Pancreas (tissue), 10 donors: Measurements from ENCODE around the gene TIAM1. TPM values are rescaled to one million over a fixed set of nuclear protein-coding genes. Genes with fewer than 3 reads are reported as not detected.

ENCODE experiments used
- ATAC-seq, 4 donors: fragments of 200-7000 bp; cut with Tn5 transposase; one replicate each; pipeline versions ENCODE4 v1.8.0 to v1.9.1; 2020; ENCODE audit warnings: mild to moderate bottlenecking in 4 of 4, moderate library complexity in 4 of 4
- DNase-seq, 6 donors: peaks; one replicate each; pipeline ENCODE4 v3.0.0-alpha.2; 2020
- FAIRE-seq: peaks from 2 replicates; lab custom pipeline; 2012; peaks lifted over from hg19 to GRCh38; lab: Jason Lieb, UNC
- H3K27ac ChIP-seq, 4 donors: fragments of 200-600 bp; sonication (generic); 1 replicate in 3 of 4; 2 replicates in 1 of 4; pipeline versions ENCODE4 v1.5.0 to v1.8.0; 2020
- H3K27me3 ChIP-seq, 4 donors: fragments of 200-600 bp; one replicate each; pipeline ENCODE4 v1.8.0; 2021
- H3K36me3 ChIP-seq, 3 donors: fragments of 200-600 bp; sonication (generic) in 1 of 3; one replicate each; pipeline versions ENCODE4 v1.5.0 to v1.8.0; 2020 to 2021
- H3K4me1 ChIP-seq, 3 donors: fragments of 200-600 bp; one replicate each; pipeline ENCODE4 v1.8.0; 2021
- H3K4me3 ChIP-seq, 4 donors: fragments of 200-600 bp; sonication (generic) in 2 of 4; one replicate each; pipeline versions ENCODE4 v1.5.0 to v1.8.0; 2020 to 2021
- H3K9me3 ChIP-seq, 4 donors: fragments of 200-600 bp; one replicate each; pipeline ENCODE4 v1.8.0; 2021
- CTCF ChIP-seq, 4 donors: fragments of 200-600 bp; sonication (generic) in 3 of 4; IDR thresholded peaks; one replicate each; pipeline versions ENCODE4 v1.5.0 to v1.8.0; 2021; ENCODE audit warnings: antibody characterized with exemption in 4 of 4
- WGBS, 2 donors: extraction: QIAGEN DNeasy Blood & Tissue Kit; methylation state at CpG; one replicate each; pipeline ENCODE4 v1.1.7; 2013; 5-methylcytosine and 5-hydroxymethylcytosine counted together
- intact Hi-C, 3 donors: fragments of 100-400 bp; cut with DNase I; formaldehyde crosslinking; loops; one replicate each; pipeline versions ENCODE4 v1.11.1 to v1.14.2; 2022
- polyA plus RNA-seq, 2 donors: library from polyadenylated mRNA; stranded (reverse); fragments of 200-250 nt; gene quantifications; one replicate each; pipeline ENCODE4 v1.2.3, GENCODE V29; 2013
- total RNA-seq, 6 donors: library from RNA; stranded (reverse); fragmentation: NEBNext Ultra II Directional in 4 of 6; extraction: Animal tissue kit (Norgen Biotek cat#: 25700) in 4 of 6; gene quantifications; one replicate each; pipeline versions ENCODE4 v1.2.1 to v1.2.4, GENCODE V29; 2021 to 2023
- donor health status: healthy with polysubstance abuse.
- donor health status: DM: no; HTN: no; CAD: no; lungs with moderate emphysema.
- donor health status: DM: no; HTN: no; CAD: no.
- donor health status: control.
- donor health status: control.
- donor health status: Bipolar disorder and iron deficiency.
- donor health status: DM: yes; HTN: yes; CAD: no.
- donor health status: DM: no; HTN: no; CAD: no.
- donor health status: DM: no; HTN: no; CAD: no.
- donor health status: DM: yes; HTN: yes; CAD: no.

Gene TIAM1
- total and polyA plus RNA-seq, 8 donors = 1.7 to 7.7 (median 4.0) TPM

- FAIRE-seq (no peak), DNase-seq (no peak), ATAC-seq (no peak)
- Histone ChIP-seq H3K27ac (no peak overlapping the region), H3K27me3 (no peaks in the 10 kb centered on the region), H3K36me3 (no peaks in the 10 kb centered on the region), H3K9me3 (no peaks in the 10 kb centered on the region), H3K4me3 (no peak overlapping the region), H3K4me1 (no peaks in the 10 kb centered on the region)
- no peak for TF ChIP-seq CTCF (IDR thresholded peaks at IDR 0.05)
- 28 to 33% methylated on average over 6 of the region's 6 CpGs for WGBS, 2 donors
- intact Hi-C loops = loop anchor here in 2 of 3 donors (10.0 kb wide), 3 partner anchors 740 to 1040 kb away; partner anchors contain the start of genes KRTAP23-1 (in 1 of the 2) and KRTAP27-1 (in 1 of the 2)
Measured at GRCh38 chr21:31084689-31085088, 259.4 kb downstream of the TIAM1 start.

DNA sequence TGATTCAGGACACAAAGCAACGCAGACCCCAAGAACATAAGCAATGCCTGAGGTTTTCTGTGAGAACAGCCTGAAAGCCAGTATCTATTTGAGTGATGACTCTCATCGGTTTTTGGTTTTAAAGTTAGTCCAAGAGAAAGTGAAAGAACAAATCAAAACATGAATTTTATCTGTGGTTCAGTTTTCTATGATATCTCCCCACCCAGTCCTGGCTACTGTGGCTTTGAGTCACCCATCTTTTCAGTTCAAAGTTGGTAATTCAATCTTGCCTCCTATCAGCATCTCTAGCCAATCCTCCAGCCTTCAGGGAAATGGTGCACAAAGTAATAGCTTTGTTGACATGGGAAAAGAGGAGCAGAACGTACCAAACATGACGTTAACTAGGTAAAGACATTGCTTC lies 265.3 kb downstream of the TIAM1 start:
- no peaks in the 10 kb centered on the region for H3K27me3 ChIP-seq
- no peaks in the 10 kb centered on the region for H3K4me1 ChIP-seq
- FAIRE-seq = no peak
- no peaks in the 10 kb centered on the region for H3K36me3 ChIP-seq
- intact Hi-C loops = no loop called here
- no peak for DNase-seq
- no peak for TF ChIP-seq CTCF (IDR thresholded peaks at IDR 0.05)
- H3K27ac ChIP-seq = no peak overlapping the region
- WGBS, 2 donors = 40 to 51% methylated on average over 4 of the region's 4 CpGs
- ATAC-seq = no peak
- H3K9me3 ChIP-seq = no peaks in the 10 kb centered on the region
- H3K4me3 ChIP-seq = no peak overlapping the region

DNA sequence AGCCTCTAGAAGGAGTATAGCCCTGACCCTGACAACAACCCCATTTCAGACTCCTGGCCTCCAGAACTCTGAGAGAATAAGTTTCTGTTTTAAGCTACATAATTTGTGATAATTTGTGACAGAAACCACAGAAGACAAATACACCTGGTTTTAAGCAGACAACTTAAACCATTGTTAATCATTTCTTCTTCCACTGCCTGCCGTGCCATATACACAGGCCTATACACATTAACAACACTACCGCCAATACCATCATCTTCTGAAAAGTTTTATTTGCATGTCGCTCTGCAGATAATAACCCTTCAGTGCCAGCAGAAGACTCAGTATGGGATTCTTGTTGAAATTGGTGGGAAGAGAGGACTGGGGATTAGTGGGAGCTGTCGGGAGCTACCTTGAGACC lies 265.8 kb downstream of the TIAM1 start:
- Histone ChIP-seq H3K9me3 (no peaks in the 10 kb centered on the region), H3K4me1 (no peaks in the 10 kb centered on the region), H3K4me3 (no peak overlapping the region), H3K36me3 (no peaks in the 10 kb centered on the region), H3K27ac (no peak overlapping the region), H3K27me3 (no peaks in the 10 kb centered on the region)
- no peak for TF ChIP-seq CTCF (IDR thresholded peaks at IDR 0.05)
- intact Hi-C loops = no loop called here
- ATAC-seq = no peak
- WGBS, 2 donors = 73 to 79% methylated on average over 4 of the region's 4 CpGs
- no peak for DNase-seq
- no peak for FAIRE-seq

DNA sequence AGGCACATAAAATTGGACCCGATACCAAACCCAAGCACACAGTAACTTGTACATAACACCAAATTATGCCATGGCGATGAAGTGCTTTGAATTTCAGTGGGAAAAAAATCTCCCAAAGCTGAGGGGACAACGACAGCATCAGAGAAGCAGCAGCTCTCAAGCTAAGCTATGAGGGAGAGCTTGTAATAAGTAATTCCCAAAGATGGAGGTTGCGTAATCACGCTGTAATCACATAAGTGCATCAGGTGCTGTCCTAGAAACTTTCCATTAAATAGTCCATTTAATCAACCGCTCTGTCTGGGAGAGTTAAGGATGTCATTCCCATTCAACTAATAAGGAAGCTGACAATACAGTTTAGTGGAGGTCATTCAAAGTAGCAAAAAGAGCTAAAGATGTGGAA lies 268.2 kb downstream of the TIAM1 start:
- Histone ChIP-seq H3K4me3 (no peak overlapping the region), H3K27me3 (no peaks in the 10 kb centered on the region), H3K4me1 (no peaks in the 10 kb centered on the region), H3K36me3 (no peaks in the 10 kb centered on the region), H3K9me3 (no peaks in the 10 kb centered on the region), H3K27ac (no peak overlapping the region)
- WGBS, 2 donors = 74 to 84% methylated on average over 6 of the region's 6 CpGs
- FAIRE-seq = no peak
- no peak for TF ChIP-seq CTCF (IDR thresholded peaks at IDR 0.05)
- ATAC-seq = no peak
- DNase-seq = no peak
- intact Hi-C loops = no loop called here

DNA sequence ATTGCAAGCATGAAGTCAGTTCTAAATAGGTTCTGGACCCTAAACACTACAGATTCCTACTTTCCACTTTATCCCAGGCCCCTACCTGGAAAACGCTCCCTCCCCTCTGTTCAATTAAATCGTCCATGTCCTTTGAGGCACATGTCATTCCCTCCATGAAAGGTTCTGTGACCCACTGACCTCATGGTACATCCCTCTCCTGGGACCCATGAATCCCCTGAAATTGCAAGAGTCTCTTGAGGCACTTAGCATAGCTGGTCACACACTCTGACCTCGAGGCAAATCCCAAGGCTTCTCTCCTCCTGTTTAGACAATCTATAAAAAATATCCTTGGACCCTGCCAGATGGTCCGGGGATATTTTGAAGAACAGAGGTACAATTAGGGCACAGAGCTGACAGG lies 271.5 kb downstream of the TIAM1 start:
- no peaks in the 10 kb centered on the region for H3K4me1 ChIP-seq
- TF ChIP-seq CTCF (IDR thresholded peaks at IDR 0.05) = no peak
- ATAC-seq = no peak
- no peak for DNase-seq
- no peaks in the 10 kb centered on the region for H3K27me3 ChIP-seq
- FAIRE-seq = no peak
- no peak overlapping the region for H3K4me3 ChIP-seq
- H3K36me3 ChIP-seq = no peaks in the 10 kb centered on the region
- no peaks in the 10 kb centered on the region for H3K9me3 ChIP-seq
- H3K27ac ChIP-seq = no peak overlapping the region
- 35 to 44% methylated on average over 4 of the region's 4 CpGs for WGBS, 2 donors
- intact Hi-C loops = no loop called here
